IPS-18c (cell line): Measurements from ENCODE around the gene ODAD3.
"Not testable (repeated sequence)": the region's sequence is repeated elsewhere in the genome, so short reads cannot be mapped to it uniquely, and the experiment has no call there.

Source experiments
- H3K4me3 ChIP-seq: 2 replicates; pipeline ENCODE4 v1.7.0; 2013; ENCODE audit warnings: low read depth, mild to moderate bottlenecking, low read length, moderate library complexity; ENCODE audit not compliant: insufficient read depth
- H3K9me3 ChIP-seq: one replicate; pipeline ENCODE4 v1.6.1; 2013; ENCODE audit warnings: mild to moderate bottlenecking, low read length, moderate library complexity; ENCODE audit not compliant: control insufficient read depth, insufficient read depth

The ODAD3 gene

DNA sequence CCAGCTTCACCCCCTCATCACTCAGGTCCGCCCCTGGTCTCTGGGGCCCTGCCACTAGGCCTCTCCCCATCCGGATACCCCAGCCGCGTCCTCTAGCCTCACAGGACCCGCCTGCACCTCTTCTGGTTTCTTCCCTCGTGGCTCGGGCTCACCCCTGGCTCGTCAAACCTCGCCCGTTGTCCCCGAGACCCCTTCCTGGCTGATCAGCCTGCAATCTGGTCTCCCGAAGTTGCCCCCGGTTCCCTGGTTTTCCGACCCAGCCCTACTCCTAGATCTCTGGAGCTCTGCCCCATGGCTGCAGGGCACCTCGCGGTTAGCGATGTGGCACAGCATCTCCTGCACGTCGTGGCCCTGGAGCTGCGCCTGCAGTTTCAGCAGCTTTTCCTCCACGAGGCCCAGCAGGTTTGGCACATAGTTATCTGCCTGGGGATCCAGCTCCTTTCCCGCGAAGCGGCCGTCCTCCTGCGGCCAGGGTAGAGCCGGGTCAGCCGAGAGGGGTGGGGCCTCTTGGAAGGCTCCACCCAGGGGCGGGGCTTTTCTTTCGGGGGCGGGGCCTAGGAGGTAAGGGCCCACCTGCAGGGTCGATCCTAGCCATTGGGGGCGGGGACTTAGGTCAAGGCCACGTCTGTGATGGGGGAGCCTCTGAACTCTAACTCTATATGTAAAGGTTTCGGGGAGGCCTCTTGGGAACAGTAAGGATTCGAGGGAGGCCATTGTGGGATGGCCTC is 13.4 kb downstream of the ODAD3 start:
- Histone ChIP-seq H3K4me3 (peak overlapping the region; percentile 46), H3K9me3 (peaks cover 2% of the 10 kb centered on the region)

- Histone ChIP-seq H3K4me3 (peak overlapping the region; percentile 46), H3K9me3 (peaks cover 4% of the 10 kb centered on the region)
Measured at GRCh38 chr19:11420429-11421370, 14.2 kb downstream of the ODAD3 start.

- H3K9me3 ChIP-seq: peaks cover 4% of the 10 kb centered on the region
- H3K4me3 ChIP-seq: peak within 1 kb of the TSS; percentile 64
Measured at GRCh38 chr19:11418549-11419506, 16.1 kb downstream of the ODAD3 start, which contains the start of gene RGL3. Gene RGL3, minus strand, starts transcription at chr19:11419314. Its CDS starts 36 bp downstream, at chr19:11419278.

- Histone ChIP-seq H3K9me3 (peaks cover 4% of the 10 kb centered on the region), H3K4me3 (peak overlapping the region; percentile 64)
Measured at GRCh38 chr19:11418094-11418548, 16.8 kb downstream of the ODAD3 start.

DNA sequence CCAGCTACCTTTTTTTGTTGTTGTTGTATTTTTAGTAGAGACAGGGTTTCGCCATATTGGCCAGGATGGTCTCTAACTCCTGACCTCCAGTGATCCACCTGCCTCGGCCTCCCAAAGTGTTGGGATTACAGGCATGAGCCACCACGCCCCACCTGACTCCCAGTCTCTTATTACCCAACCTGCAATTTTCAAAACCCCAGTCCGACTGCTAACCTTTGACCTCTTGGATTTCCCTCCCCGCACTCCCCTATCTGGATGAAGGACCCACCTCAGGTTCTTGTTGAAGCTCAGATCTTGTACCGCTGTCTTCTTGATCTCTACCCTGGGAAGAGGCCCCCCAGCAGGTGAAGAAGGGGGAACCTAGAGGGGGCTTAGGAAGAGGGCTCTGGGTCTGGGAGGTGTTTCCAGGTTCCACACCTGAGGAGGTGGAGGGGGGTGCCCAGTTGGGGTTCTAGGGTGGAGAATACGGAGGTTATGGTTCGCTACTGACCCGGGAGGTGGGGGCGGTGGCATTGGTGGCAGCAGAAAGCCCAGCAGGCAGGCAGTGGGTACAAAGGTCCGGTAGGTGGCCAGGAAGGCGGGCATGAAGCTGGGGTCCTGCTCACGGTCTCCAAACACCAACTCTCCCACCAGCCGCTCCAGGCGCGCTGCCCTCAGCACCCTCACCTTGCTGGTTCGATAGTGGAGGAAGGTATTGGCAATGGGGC is 18.4 kb downstream of the ODAD3 start:
- no peak overlapping the region for H3K4me3 ChIP-seq
- H3K9me3 ChIP-seq: peaks cover 4% of the 10 kb centered on the region

GRCh38 chr19:11414544-11414943 is 20.4 kb downstream of the ODAD3 start:
- H3K9me3 ChIP-seq: peaks cover 4% of the 10 kb centered on the region
- no peak overlapping the region for H3K4me3 ChIP-seq

GRCh38 chr19:11410682-11411081 is 24.2 kb downstream of the ODAD3 start:
- Histone ChIP-seq H3K4me3 (no peak overlapping the region), H3K9me3 (no peaks in the 10 kb centered on the region)

GRCh38 chr19:11408591-11408990 is 26.3 kb downstream of the ODAD3 start:
- Histone ChIP-seq H3K9me3 (no peaks in the 10 kb centered on the region), H3K4me3 (no peak overlapping the region)

- 0 out of 2 replicates have a peak overlapping the region, but pooled peaks have one; percentile 40 for H3K4me3 ChIP-seq
- H3K9me3 ChIP-seq: not testable (repeated sequence)
Measured at GRCh38 chr19:11406703-11407236, 28.2 kb downstream of the ODAD3 start.

- peak overlapping the region; percentile 40; the same call in 1 of the 2 replicates for H3K4me3 ChIP-seq
- H3K9me3 ChIP-seq: no peaks in the 10 kb centered on the region
Measured at GRCh38 chr19:11405846-11406643, 28.9 kb downstream of the ODAD3 start.

DNA sequence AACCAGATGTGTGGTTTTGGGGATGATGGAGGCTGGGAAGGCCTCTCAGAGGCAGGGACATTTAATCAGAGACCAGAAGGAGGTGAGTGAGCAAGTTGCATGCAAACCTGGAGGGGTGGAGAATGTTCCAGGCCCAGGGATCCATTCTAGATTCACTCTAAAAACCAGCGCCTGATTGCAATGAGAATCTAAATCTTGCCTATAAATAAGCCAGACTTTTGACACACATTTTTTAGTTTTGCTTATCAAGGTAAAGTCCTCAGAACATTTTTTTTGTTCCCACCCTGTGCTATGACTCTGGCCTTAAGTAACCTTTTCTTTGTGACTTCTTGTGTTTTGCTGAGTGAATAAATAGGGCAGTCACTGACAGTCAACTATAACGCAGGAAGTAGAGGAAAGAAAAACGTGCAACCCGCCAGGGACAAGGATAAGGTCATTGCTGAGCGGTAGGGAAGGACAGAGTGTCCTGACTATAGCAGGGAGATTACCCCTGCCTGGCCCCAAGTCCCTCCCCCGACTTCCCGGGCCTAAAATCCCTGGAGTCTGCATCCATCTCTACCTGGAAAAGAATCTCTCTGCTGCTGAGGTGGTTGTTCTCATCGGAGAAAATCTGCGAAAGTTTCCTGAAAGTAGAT is 30.2 kb downstream of the ODAD3 start:
- Histone ChIP-seq H3K9me3 (no peaks in the 10 kb centered on the region), H3K4me3 (no peak overlapping the region)

GRCh38 chr19:11401808-11402543 is 32.9 kb downstream of the ODAD3 start:
- no peak overlapping the region for H3K4me3 ChIP-seq
- no peaks in the 10 kb centered on the region for H3K9me3 ChIP-seq

DNA sequence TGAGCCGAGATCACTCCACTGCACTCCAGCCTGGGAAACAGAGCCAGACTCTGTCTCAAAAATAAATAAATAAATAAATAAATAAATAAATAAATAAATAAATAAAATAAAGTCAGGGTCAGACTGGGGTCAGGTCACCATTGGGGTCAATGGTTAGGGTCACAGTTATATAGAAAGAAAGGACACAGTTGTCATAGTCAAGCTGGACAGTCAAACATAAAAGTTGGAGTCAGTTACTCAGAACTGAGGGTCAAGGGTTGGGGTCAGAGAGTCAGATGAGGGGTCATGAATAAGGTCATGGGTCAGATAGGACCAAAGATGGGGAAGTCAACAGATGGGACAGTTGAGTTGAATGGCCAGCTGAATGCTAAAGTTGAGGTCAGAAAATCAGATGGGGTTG is 34.1 kb downstream of the ODAD3 start:
- Histone ChIP-seq H3K9me3 (no peaks in the 10 kb centered on the region), H3K4me3 (no peak overlapping the region)

DNA sequence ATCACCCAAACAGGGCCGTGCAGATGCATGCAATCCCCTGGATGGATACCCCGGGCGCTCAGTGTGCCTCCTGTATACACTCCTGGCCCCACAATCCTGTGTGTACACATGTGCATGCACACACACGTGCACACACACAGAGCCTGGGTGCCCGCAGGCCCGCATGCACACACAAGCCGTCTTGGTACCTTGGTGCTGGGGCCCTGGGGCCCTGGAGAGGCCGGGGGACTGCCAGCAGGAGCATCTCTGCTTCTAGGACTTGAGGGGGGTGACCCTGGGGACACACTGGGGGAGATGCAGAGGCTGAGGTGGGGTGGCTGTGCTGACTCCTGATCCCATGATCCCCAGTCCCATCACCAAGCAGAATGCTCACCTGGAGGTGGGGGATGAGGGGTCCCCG is 35.3 kb downstream of the ODAD3 start:
- H3K9me3 ChIP-seq: no peaks in the 10 kb centered on the region
- no peak overlapping the region for H3K4me3 ChIP-seq
